H1 (cell line): ENCODE results near the gene CFHR4. TPM values are rescaled to one million over a fixed set of nuclear protein-coding genes. Genes with fewer than 3 reads are reported as not detected.
"Not testable (repeated sequence)": the region's sequence is repeated elsewhere in the genome, so short reads cannot be mapped to it uniquely, and the experiment has no call there.

ENCODE experiments used
- CTCF ChIA-PET: fragments of 300-600 bp; sonication (Branson Sonifier 250); formaldehyde crosslinking; loops from one replicate; lab custom pipeline; 2021; ENCODE audit not compliant: partially characterized antibody; lab: Charles Lee
- POLR2A ChIA-PET: fragments of 300-600 bp; sonication (Branson Sonifier 250); formaldehyde crosslinking; loops from one replicate; lab custom pipeline; 2021; ENCODE audit warnings: inconsistent platforms; ENCODE audit not compliant: partially characterized antibody; lab: Charles Lee
- DNase-seq, 2 experiments: peaks; one replicate each; pipeline versions ENCODE4 v3.0.0 to v3.0.0-alpha.2; 2010 to 2022; ENCODE audit warnings: low spot score in 2 of 2, low read depth in 1 of 2, mixed read lengths in 1 of 2
- FAIRE-seq: peaks from 2 replicates; lab custom pipeline; 2011; peaks lifted over from hg19 to GRCh38; lab: Jason Lieb, UNC
- H2AFZ ChIP-seq: 2 replicates; pipeline ENCODE4 v1.8.1; 2012; ENCODE audit warnings: low read length, inconsistent platforms
- H2AK5ac ChIP-seq: 2 replicates; pipeline ENCODE4 v1.6.1; 2013; ENCODE audit warnings: low read depth, low read length
- H2BK120ac ChIP-seq: replicated peaks from 2 replicates; pipeline ENCODE3; 2013; ENCODE audit warnings: low read depth, low read length, inconsistent platforms
- H2BK12ac ChIP-seq: 2 replicates; pipeline ENCODE4 v1.6.1; 2013; ENCODE audit warnings: low read depth, low read length
- H2BK15ac ChIP-seq: 2 replicates; pipeline ENCODE4 v1.6.1; 2013; ENCODE audit warnings: low read length
- H2BK20ac ChIP-seq: 2 replicates; pipeline ENCODE4 v1.6.1; 2013; ENCODE audit warnings: low read length
- H2BK5ac ChIP-seq: 2 replicates; pipeline ENCODE4 v1.6.1; 2013; ENCODE audit warnings: low read depth, low read length
- H3K14ac ChIP-seq: 2 replicates; pipeline ENCODE4 v1.6.1; 2013; ENCODE audit warnings: inconsistent platforms; ENCODE audit not compliant: insufficient read length
- H3K18ac ChIP-seq: 2 replicates; pipeline ENCODE4 v1.6.1; 2013; ENCODE audit warnings: low read length; ENCODE audit errors: extremely low read depth
- H3K23ac ChIP-seq: 2 replicates; pipeline ENCODE4 v1.6.1; 2013; ENCODE audit warnings: inconsistent platforms; ENCODE audit not compliant: insufficient read length
- H3K23me2 ChIP-seq: 2 replicates; pipeline ENCODE4 v1.6.1; 2013; ENCODE audit warnings: low read depth, low read length
- H3K27ac ChIP-seq: 2 replicates; pipeline ENCODE4 v1.6.1; 2011; ENCODE audit warnings: low read depth, low read length, inconsistent platforms
- H3K27me3 ChIP-seq, 4 experiments: replicated peaks in 1 of 4; 1 replicate in 1 of 4; 2 replicates in 3 of 4; pipeline versions ENCODE4 v1.6.1 to v1.8.1; 2011 to 2013; ENCODE audit warnings: low read length in 3 of 4, mild to moderate bottlenecking in 3 of 4, inconsistent platforms in 2 of 4, mixed read lengths in 2 of 4, moderate library complexity in 1 of 4; ENCODE audit not compliant: control insufficient read depth in 3 of 4, insufficient read depth in 3 of 4; ENCODE audit errors: extremely low read depth in 1 of 4
- H3K36me3 ChIP-seq, 4 experiments: 2 replicates each; pipeline versions ENCODE4 v1.6.1 to v1.8.1; 2011 to 2013; ENCODE audit warnings: mild to moderate bottlenecking in 4 of 4, low read length in 3 of 4, moderate library complexity in 2 of 4, control low read depth in 1 of 4, inconsistent platforms in 1 of 4; ENCODE audit not compliant: insufficient read depth in 4 of 4, control insufficient read depth in 2 of 4
- H3K4ac ChIP-seq: replicated peaks from 2 replicates; pipeline ENCODE3; 2013; ENCODE audit warnings: low read length, low read depth, mixed read lengths, inconsistent platforms; ENCODE audit not compliant: insufficient read length
- H3K4me1 ChIP-seq, 4 experiments: replicated peaks in 1 of 4; 1 replicate in 1 of 4; 2 replicates in 3 of 4; pipeline versions ENCODE4 v1.6.1 to v1.8.1; 2011 to 2013; ENCODE audit warnings: low read length in 3 of 4, inconsistent platforms in 2 of 4, mixed read lengths in 1 of 4; ENCODE audit not compliant: insufficient read depth in 4 of 4, control insufficient read depth in 3 of 4
- H3K4me2 ChIP-seq, 2 experiments: 2 replicates each; pipeline versions ENCODE4 v1.6.1 to v1.8.1; 2011 to 2013; ENCODE audit warnings: low read depth in 2 of 2, low read length in 2 of 2, control low read depth in 1 of 2, inconsistent platforms in 1 of 2, mild to moderate bottlenecking in 1 of 2; ENCODE audit not compliant: insufficient read depth in 1 of 2
- H3K4me3 ChIP-seq, 4 experiments: fragments of 200-600, 300-600 bp in 1 of 4; sonication (generic), shearing (Covaris generic), sonication (Bioruptor Twin) in 1 of 4; 2 replicates each; pipeline versions ENCODE4 v1.5.1 to v1.8.1; 2011 to 2016; ENCODE audit warnings: low read length in 4 of 4, low read depth in 3 of 4, control low read depth in 2 of 4, inconsistent platforms in 2 of 4, mild to moderate bottlenecking in 2 of 4, mixed read lengths in 1 of 4, moderate library complexity in 1 of 4; ENCODE audit not compliant: insufficient read depth in 2 of 4; ENCODE audit errors: extremely low read depth in 1 of 4
- H3K56ac ChIP-seq: replicated peaks from 2 replicates; pipeline ENCODE3; 2013; ENCODE audit warnings: low read depth, mild to moderate bottlenecking, mixed read lengths, low read length, inconsistent platforms; ENCODE audit not compliant: insufficient read length
- H3K79me1 ChIP-seq: 2 replicates; pipeline ENCODE4 v1.6.1; 2013; ENCODE audit warnings: low read depth, low read length, control low read depth
- H3K79me2 ChIP-seq, 2 experiments: 2 replicates each; pipeline versions ENCODE4 v1.6.1 to v1.8.1; 2012 to 2013; ENCODE audit warnings: low read length in 2 of 2, mild to moderate bottlenecking in 2 of 2, inconsistent platforms in 1 of 2; ENCODE audit not compliant: insufficient read depth in 2 of 2, control insufficient read depth in 1 of 2
- H3K9ac ChIP-seq, 4 experiments: replicated peaks in 1 of 4; 1 replicate in 1 of 4; 2 replicates in 3 of 4; pipeline versions ENCODE4 v1.6.1 to v1.8.1; 2011 to 2013; ENCODE audit warnings: low read depth in 3 of 4, low read length in 3 of 4, control low read depth in 2 of 4, mild to moderate bottlenecking in 2 of 4, moderate library complexity in 2 of 4, inconsistent platforms in 1 of 4; ENCODE audit errors: extremely low read depth in 1 of 4
- H3K9me3 ChIP-seq, 2 experiments: 2 replicates each; pipeline versions ENCODE4 v1.6.1 to v1.8.1; 2012 to 2013; ENCODE audit warnings: mild to moderate bottlenecking in 2 of 2, moderate library complexity in 2 of 2, control low read depth in 1 of 2, inconsistent platforms in 1 of 2, low read depth in 1 of 2, low read length in 1 of 2, mixed read lengths in 1 of 2; ENCODE audit not compliant: insufficient read depth in 2 of 2
- H4K20me1 ChIP-seq, 2 experiments: replicated peaks in 1 of 2; 2 replicates each; pipeline versions ENCODE3 to v1.8.1; 2011 to 2013; ENCODE audit warnings: inconsistent platforms in 2 of 2, low read length in 2 of 2, mild to moderate bottlenecking in 1 of 2; ENCODE audit not compliant: insufficient read depth in 2 of 2, control insufficient read depth in 1 of 2
- H4K5ac ChIP-seq: 2 replicates; pipeline ENCODE4 v1.6.1; 2013; ENCODE audit warnings: low read length, low read depth, mixed read lengths, inconsistent platforms; ENCODE audit not compliant: insufficient read length
- H4K8ac ChIP-seq: 2 replicates; pipeline ENCODE4 v1.8.0; 2013; ENCODE audit warnings: mild to moderate bottlenecking, moderate library complexity, low read length, inconsistent platforms; ENCODE audit not compliant: insufficient read depth; ENCODE audit errors: extremely low read depth
- H4K91ac ChIP-seq: replicated peaks from 2 replicates; pipeline ENCODE3; 2013; ENCODE audit warnings: low read length, mixed read lengths, inconsistent platforms; ENCODE audit not compliant: insufficient read length
- EP300 ChIP-seq, 2 experiments: IDR thresholded peaks; 1 replicate in 1 of 2; 2 replicates in 1 of 2; pipeline ENCODE4 v1.6.1; 2011 to 2012; ENCODE audit warnings: low read depth in 2 of 2, low read length in 2 of 2, mild to moderate bottlenecking in 2 of 2, borderline replicate concordance in 1 of 2, inconsistent platforms in 1 of 2, moderate library complexity in 1 of 2
- TEAD4 ChIP-seq: IDR thresholded peaks from 2 replicates; pipeline ENCODE4 v1.6.1; 2012; ENCODE audit warnings: low read depth, low read length, inconsistent platforms, mixed read lengths
- WGBS, 2 experiments: shearing (Covaris generic) in 1 of 2; methylation state at CpG; one replicate each; pipeline versions ENCODE4 v1.1.6 to v1.1.7; 2013 to 2015; ENCODE audit warnings: low lambda C conversion rate in 2 of 2, mixed read lengths in 2 of 2, inconsistent platforms in 1 of 2, low coverage in 1 of 2, missing lambda C conversion rate in 1 of 2; ENCODE audit not compliant: insufficient replicate concordance in 2 of 2, insufficient coverage in 1 of 2, insufficient read length in 1 of 2; ENCODE audit errors: extremely low coverage in 1 of 2, missing lambda C conversion rate in 1 of 2; 5-methylcytosine and 5-hydroxymethylcytosine counted together
- polyA plus RNA-seq, 7 experiments: library from polyadenylated mRNA; depleted of rRNA in 3 of 7; stranded (reverse) in 5 of 7; unstranded in 2 of 7; fragments of >200 nt in 5 of 7; fragments of 200-250 nt in 2 of 7; gene quantifications; 1 replicate in 5 of 7; 2 replicates in 1 of 7; 4 replicates in 1 of 7; pipeline versions ENCODE4 v1.2.1 to v1.2.3, GENCODE V29; 2011 to 2013; ENCODE audit warnings: missing spikeins in 2 of 7, mixed read lengths in 2 of 7
- total RNA-seq: library from RNA; stranded (reverse); fragmentation: NEBNext Ultra II Directional; extraction: Animal tissue kit (Norgen Biotek cat#: 25700); gene quantifications from 2 replicates; pipeline ENCODE4 v1.2.1, GENCODE V29; 2021

CFHR4 gene
- total and polyA plus RNA-seq, 2 of the 8 experiments (the other 6 are each of a cell fraction or from before 2014, with no cell fraction given) = not detected

DNA sequence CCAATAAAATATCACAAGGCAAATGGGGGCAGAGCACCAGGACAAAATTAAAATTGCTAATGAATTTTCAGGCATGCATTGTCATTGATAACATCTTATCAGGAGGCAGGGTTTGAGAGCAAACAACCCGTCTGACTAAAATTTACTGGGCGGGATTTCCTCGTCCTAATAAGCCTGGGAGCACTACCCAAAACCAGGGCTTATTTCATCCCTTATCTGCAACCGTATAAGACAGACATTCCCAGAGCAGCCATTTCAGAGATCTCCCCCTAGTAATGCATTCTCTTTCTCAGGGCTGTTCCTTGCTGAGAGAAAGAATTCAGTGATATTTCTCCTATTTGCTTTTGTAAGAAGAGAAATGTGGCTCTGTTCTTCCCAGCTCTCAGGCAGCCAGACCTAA is 1.3 kb upstream of the CFHR4 start:
- H3K4me3 ChIP-seq, H3K36me3 ChIP-seq, H3K23me2 ChIP-seq, H3K4ac ChIP-seq, H2BK15ac ChIP-seq, H2BK5ac ChIP-seq, FAIRE-seq, H3K79me2 ChIP-seq, H3K18ac ChIP-seq, H2BK12ac ChIP-seq, H2BK120ac ChIP-seq, H3K23ac ChIP-seq, H3K9ac ChIP-seq, H2BK20ac ChIP-seq, CTCF ChIA-PET, H3K27ac ChIP-seq, H3K9me3 ChIP-seq, H2AK5ac ChIP-seq, H4K5ac ChIP-seq, H4K8ac ChIP-seq, H3K56ac ChIP-seq, H3K79me1 ChIP-seq, H3K27me3 ChIP-seq, H3K14ac ChIP-seq, DNase-seq, H2AFZ ChIP-seq, H4K20me1 ChIP-seq, H4K91ac ChIP-seq, POLR2A ChIA-PET, H3K4me2 ChIP-seq, H3K4me1 ChIP-seq: not testable (repeated sequence)
- 83% methylated on average over 4 of the region's 4 CpGs; no CpG with 5 or more reads in 1 of the 2 experiments for WGBS, 2 experiments
- TF ChIP-seq TEAD4 (peak; percentile 40; the same call in 1 of the 2 replicates), EP300 (IDR thresholded peaks at IDR 0.05; ENCODE audit: borderline replicate concordance in 1 of 2, low read depth in 2 of 2, low read length in 2 of 2) (peak in 1 of 2 experiments; percentile 89; a peak in 1 of 3 replicates)
